ENCODE results near the gene DROSHA. TPM values are rescaled to one million over a fixed set of nuclear protein-coding genes. Genes with fewer than 3 reads are reported as not detected.

The DROSHA gene
- total RNA-seq, 1 experiment from 2014 or later: 73.5 TPM

DNA sequence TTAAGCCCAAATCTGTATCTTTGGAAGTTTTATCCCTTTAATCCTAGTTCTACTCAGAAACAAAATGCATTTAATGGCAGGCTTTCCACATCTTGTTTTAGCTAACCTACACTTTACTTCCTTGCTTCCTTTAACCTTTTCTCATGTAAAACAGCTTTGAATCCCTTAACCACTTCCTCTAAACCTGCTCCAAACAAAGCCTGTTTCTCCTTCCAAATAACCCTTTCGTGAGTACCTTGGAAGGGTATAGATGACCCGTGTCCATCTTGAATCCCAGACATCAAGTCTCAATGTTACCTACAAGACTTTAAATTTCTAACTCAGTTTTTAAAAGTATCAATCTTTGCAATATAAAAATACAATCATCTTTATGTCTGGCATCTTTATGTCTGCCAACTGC lies 78.4 kb downstream of the DROSHA start:
- Histone ChIP-seq H3K27ac (ENCODE audit: low read depth, low read length) (no peak overlapping the region), H3K27me3 (ENCODE audit: insufficient read depth, low read length) (no peaks in the 10 kb centered on the region), H3K9ac (ENCODE audit: low read length) (no peak overlapping the region), H3K4me2 (ENCODE audit: low read length) (no peak overlapping the region), H3K4me3 (replicated peaks in 1 of 2; ENCODE audit: low read depth in 1 of 2, low read length in 2 of 2) (no peak overlapping the region), H3K4me1 (ENCODE audit: control insufficient read depth in 1 of 2, insufficient read depth in 2 of 2, low read length in 2 of 2) (no peaks in the 10 kb centered on the region), H3K9me3 (ENCODE audit: control insufficient read depth in 1 of 2, insufficient read depth in 1 of 2, low read depth in 1 of 2, low read length in 2 of 2) (peaks cover 0 to 3% of the 10 kb centered on the region in 2 experiments; a peak in 2 of 4 replicates), H3K36me3 (ENCODE audit: control insufficient read depth in 1 of 2, insufficient read depth in 2 of 2, low read length in 2 of 2) (peaks cover 6 to 23% of the 10 kb centered on the region in 2 experiments), H3K9me2 (ENCODE audit: insufficient read depth) (no peaks in the 10 kb centered on the region), H4K20me1 (ENCODE audit: insufficient read depth) (no peaks in the 10 kb centered on the region), H3K79me2 (ENCODE audit: insufficient read depth, low read length) (no peaks in the 10 kb centered on the region), H2AFZ (ENCODE audit: low read depth, low read length, poor library complexity, severe bottlenecking) (no peak overlapping the region)
- ATAC-seq (no peak), DNase-seq (ENCODE audit: low read depth, low spot score) (no peak)
- no TSS peak for BruUV-seq (replicated peaks)
- ChIA-PET CTCF (no interaction called here), RAD21 (ENCODE audit: low non-redundant PET in 1 of 2, low total read pairs in 2 of 2, uncharacterized antibody in 2 of 2, unreplicated experiment in 2 of 2) (no interaction called here), POLR2A (no interaction called here)
- intact Hi-C loops (cut with micrococcal nuclease): no loop called here
- TF ChIP-seq, protein P1, sequence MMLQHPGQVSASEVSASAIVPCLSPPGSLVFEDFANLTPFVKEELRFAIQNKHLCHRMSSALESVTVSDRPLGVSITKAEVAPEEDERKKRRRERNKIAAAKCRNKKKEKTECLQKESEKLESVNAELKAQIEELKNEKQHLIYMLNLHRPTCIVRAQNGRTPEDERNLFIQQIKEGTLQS (IDR thresholded peaks at IDR 0.05): no peak
- TF ChIP-seq ELF1 (IDR thresholded peaks at IDR 0.05; ENCODE audit: borderline replicate concordance, low read depth) (no peak), YY1 (IDR thresholded peaks at IDR 0.05; ENCODE audit: extremely low read depth, insufficient replicate concordance, low read depth, low read length) (no peak), EZH2 (IDR thresholded peaks at IDR 0.05) (no peak), REST (IDR thresholded peaks at IDR 0.05; ENCODE audit: low read depth) (no peak), POLR2A (IDR thresholded peaks at IDR 0.05; ENCODE audit: borderline replicate concordance, extremely low read depth, insufficient read depth, insufficient read length) (no peak), SRF (IDR thresholded peaks at IDR 0.05; ENCODE audit: low read depth) (no peak), CEBPB (IDR thresholded peaks at IDR 0.05; ENCODE audit: low read depth) (no peak), FOSL1 (IDR thresholded peaks at IDR 0.05; ENCODE audit: low read depth) (no peak), ZNF274 (IDR thresholded peaks at IDR 0.05; ENCODE audit: low read depth, low read length) (no peak), EGR1 (IDR thresholded peaks at IDR 0.05; ENCODE audit: low read depth) (no peak), SIN3A (IDR thresholded peaks at IDR 0.05; ENCODE audit: low read depth) (no peak), ZFX (IDR thresholded peaks at IDR 0.05) (no peak), SP1 (IDR thresholded peaks at IDR 0.05; ENCODE audit: low read depth) (no peak)
- TF ChIP-seq, protein P2, sequence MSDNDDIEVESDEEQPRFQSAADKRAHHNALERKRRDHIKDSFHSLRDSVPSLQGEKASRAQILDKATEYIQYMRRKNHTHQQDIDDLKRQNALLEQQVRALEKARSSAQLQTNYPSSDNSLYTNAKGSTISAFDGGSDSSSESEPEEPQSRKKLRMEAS (IDR thresholded peaks at IDR 0.05): no peak
